ENCODE data around the gene APBA1. TPM values are rescaled to one million over a fixed set of nuclear protein-coding genes. Genes with fewer than 3 reads are reported as not detected.

Gene APBA1
- total RNA-seq, 1 experiment from 2014 or later: 0.34 TPM

DNA sequence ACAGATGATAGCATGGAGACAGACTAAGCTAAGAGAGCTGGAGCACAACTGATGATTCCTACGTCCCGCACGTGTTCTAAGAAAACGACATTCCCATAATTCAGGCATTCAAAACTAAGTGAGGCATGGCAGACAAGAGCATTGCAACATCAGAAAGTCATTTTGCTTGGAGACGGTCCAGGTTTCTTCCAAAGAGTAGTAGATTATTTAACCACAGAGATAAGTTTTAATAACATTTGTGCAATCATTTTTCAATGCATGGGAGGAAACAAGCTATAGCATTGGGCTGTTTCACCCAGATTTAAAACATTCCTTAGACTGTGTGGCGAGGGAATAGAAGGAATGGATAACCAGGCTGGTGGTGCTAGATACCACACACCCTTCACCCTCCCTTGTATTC, 117.2 kb downstream of the APBA1 start:
- H3K4me3 Mint-ChIP-seq (ENCODE audit: unreplicated experiment): no peak overlapping the region
- no peaks in the 10 kb centered on the region for H3K36me3 ChIP-seq (ENCODE audit: control insufficient read depth, insufficient read depth, low read length)
- no peaks in the 10 kb centered on the region for H3K4me1 ChIP-seq
- no peak overlapping the region for H3K27ac Mint-ChIP-seq (ENCODE audit: unreplicated experiment)
- TF ChIP-seq CTCF (IDR thresholded peaks at IDR 0.05; ENCODE audit: insufficient read depth in 1 of 2, low read depth in 1 of 2, low read length in 1 of 2, severe bottlenecking in 1 of 2, unreplicated experiment in 1 of 2): no peak
- H3K4me3 ChIP-seq (ENCODE audit: low read depth, low read length): no peak overlapping the region
- no peaks in the 10 kb centered on the region for H3K36me3 Mint-ChIP-seq (ENCODE audit: insufficient read depth, unreplicated experiment)
- H3K27me3 ChIP-seq (replicated peaks; ENCODE audit: control insufficient read depth, insufficient read depth, low read length): no peaks in the 10 kb centered on the region
- no peaks in the 10 kb centered on the region for H3K9me3 Mint-ChIP-seq (ENCODE audit: unreplicated experiment)
- intact Hi-C loops (cut with micrococcal nuclease; ENCODE audit: unreplicated experiment): no loop called here
- ChIA-PET POLR2A (no interaction called here), CTCF (no interaction called here)
- H3K9me3 ChIP-seq: no peaks in the 10 kb centered on the region
- peaks cover 3% of the 10 kb centered on the region for H3K27me3 Mint-ChIP-seq (ENCODE audit: insufficient read depth, unreplicated experiment)
- no peak for DNase-seq
- no TSS peak for BruUV-seq (replicated peaks)
- no peaks in the 10 kb centered on the region for H3K4me1 Mint-ChIP-seq (ENCODE audit: low read depth, unreplicated experiment)

- no TSS peak for BruUV-seq (replicated peaks)
- H3K27me3 Mint-ChIP-seq (ENCODE audit: insufficient read depth, unreplicated experiment): no peaks in the 10 kb centered on the region
Observed at GRCh38 chr9:69549310-69550202, 122.6 kb downstream of the APBA1 start.

GRCh38 chr9:69548681-69549080, 123.5 kb downstream of the APBA1 start:
- H3K4me1 Mint-ChIP-seq (ENCODE audit: low read depth, unreplicated experiment): no peaks in the 10 kb centered on the region

More at GRCh38 chr9:69549310-69550202, 122.6 kb downstream of the APBA1 start:
- H3K4me3 ChIP-seq (ENCODE audit: low read depth, low read length): no peak overlapping the region
- no peaks in the 10 kb centered on the region for H3K9me3 ChIP-seq
- TF ChIP-seq CTCF (IDR thresholded peaks at IDR 0.05; ENCODE audit: insufficient read depth in 1 of 2, low read depth in 1 of 2, low read length in 1 of 2, severe bottlenecking in 1 of 2, unreplicated experiment in 1 of 2): peak; percentile 26 to 44
- peak in 1 of 2 experiments; percentile 1 for DNase-seq
- H3K36me3 Mint-ChIP-seq (ENCODE audit: insufficient read depth, unreplicated experiment): no peaks in the 10 kb centered on the region
- no peak overlapping the region for H3K27ac Mint-ChIP-seq (ENCODE audit: unreplicated experiment)
- H3K27me3 ChIP-seq (replicated peaks; ENCODE audit: control insufficient read depth, insufficient read depth, low read length): no peaks in the 10 kb centered on the region
- CTCF ChIA-PET: no interaction called here
- H3K4me1 Mint-ChIP-seq (ENCODE audit: low read depth, unreplicated experiment): no peaks in the 10 kb centered on the region
- H3K4me1 ChIP-seq: no peaks in the 10 kb centered on the region
- no peaks in the 10 kb centered on the region for H3K9me3 Mint-ChIP-seq (ENCODE audit: unreplicated experiment)
- no peaks in the 10 kb centered on the region for H3K36me3 ChIP-seq (ENCODE audit: control insufficient read depth, insufficient read depth, low read length)
- POLR2A ChIA-PET: no interaction called here
- H3K4me3 Mint-ChIP-seq (ENCODE audit: unreplicated experiment): no peak overlapping the region
- intact Hi-C loops (cut with micrococcal nuclease; ENCODE audit: unreplicated experiment): loop anchor here (2.0 kb wide), 1 partner anchor 127 kb away; no protein-coding TSS in a partner anchor

More at GRCh38 chr9:69548681-69549080, 123.5 kb downstream of the APBA1 start:
- Mint-ChIP-seq H3K36me3 (ENCODE audit: insufficient read depth, unreplicated experiment) (no peaks in the 10 kb centered on the region), H3K27ac (ENCODE audit: unreplicated experiment) (no peak overlapping the region), H3K9me3 (ENCODE audit: unreplicated experiment) (no peaks in the 10 kb centered on the region), H3K4me3 (ENCODE audit: unreplicated experiment) (no peak overlapping the region), H3K27me3 (ENCODE audit: insufficient read depth, unreplicated experiment) (no peaks in the 10 kb centered on the region)
- H3K36me3 ChIP-seq (ENCODE audit: control insufficient read depth, insufficient read depth, low read length): no peaks in the 10 kb centered on the region
- intact Hi-C loops (cut with micrococcal nuclease; ENCODE audit: unreplicated experiment): loop anchor here (2.0 kb wide), 1 partner anchor 126 kb away; no protein-coding TSS in a partner anchor
- no peaks in the 10 kb centered on the region for H3K27me3 ChIP-seq (replicated peaks; ENCODE audit: control insufficient read depth, insufficient read depth, low read length)
- TF ChIP-seq CTCF (IDR thresholded peaks at IDR 0.05; ENCODE audit: insufficient read depth in 1 of 2, low read depth in 1 of 2, low read length in 1 of 2, severe bottlenecking in 1 of 2, unreplicated experiment in 1 of 2): no peak
- DNase-seq: no peak
- H3K4me1 ChIP-seq: no peaks in the 10 kb centered on the region
- H3K9me3 ChIP-seq: no peaks in the 10 kb centered on the region
- CTCF ChIA-PET: no interaction called here
- POLR2A ChIA-PET: no interaction called here
- H3K4me3 ChIP-seq (ENCODE audit: low read depth, low read length): no peak overlapping the region
- BruUV-seq (replicated peaks): no TSS peak
